HFFc6 (cell line): Measurements from ENCODE around the gene UBTD1. TPM values are rescaled to one million over a fixed set of nuclear protein-coding genes. Genes with fewer than 3 reads are reported as not detected.

Experiments
- DNase-seq: peaks from one replicate; pipeline ENCODE4 v3.0.0-alpha.2; 2018
- H3K27ac Mint-ChIP-seq: 2 replicates; pipeline ENCODE4 v1.8.0; 2020; ENCODE audit warnings: mild to moderate bottlenecking, mixed read lengths
- H3K27me3 Mint-ChIP-seq: 2 replicates; pipeline ENCODE4 v1.8.0; 2021; ENCODE audit warnings: mild to moderate bottlenecking, moderate library complexity, mixed read lengths; ENCODE audit not compliant: insufficient read depth
- H3K36me3 Mint-ChIP-seq: 2 replicates; pipeline ENCODE4 v1.8.0; 2021; ENCODE audit warnings: low read depth, mixed read lengths
- H3K4me1 Mint-ChIP-seq: 2 replicates; pipeline ENCODE4 v1.8.0; 2020; ENCODE audit warnings: low read depth, mixed read lengths
- H3K4me3 Mint-ChIP-seq: 2 replicates; pipeline ENCODE4 v1.8.0; 2020; ENCODE audit warnings: mild to moderate bottlenecking, moderate library complexity, mixed read lengths
- H3K9me3 Mint-ChIP-seq: 2 replicates; pipeline ENCODE4 v1.8.0; 2020; ENCODE audit warnings: mild to moderate bottlenecking, mixed read lengths
- CTCF ChIP-seq: fragments of 200-600 bp; sonication (generic); IDR thresholded peaks from 2 replicates; pipeline ENCODE4 v1.5.0; 2021; ENCODE audit warnings: antibody characterized with exemption, mild to moderate bottlenecking
- total RNA-seq, 6 experiments: library from RNA; stranded (reverse); fragmentation: NEBNext Ultra II Directional; extraction: Animal tissue kit (Norgen Biotek cat#: 25700); gene quantifications; 2 replicates in 1 of 6; 3 replicates in 5 of 6; pipeline ENCODE4 v1.2.3, GENCODE V29; 2021

The UBTD1 gene
- total RNA-seq, 6 experiments from 2014 or later = 31.3 to 42.1 (median 34.8) TPM

GRCh38 chr10:97483506-97483905 lies 15.2 kb upstream of the UBTD1 start:
- no peak for TF ChIP-seq CTCF
- Mint-ChIP-seq H3K4me1 (peaks cover 39% of the 10 kb centered on the region), H3K27me3 (no peaks in the 10 kb centered on the region), H3K9me3 (no peaks in the 10 kb centered on the region), H3K4me3 (no peak overlapping the region), H3K27ac (no peak overlapping the region), H3K36me3 (peaks cover 25% of the 10 kb centered on the region)
- no peak for DNase-seq

GRCh38 chr10:97483921-97484320 lies 14.8 kb upstream of the UBTD1 start:
- no peak for TF ChIP-seq CTCF
- no peak for DNase-seq
- H3K27me3 Mint-ChIP-seq = no peaks in the 10 kb centered on the region
- H3K4me3 Mint-ChIP-seq = no peak overlapping the region
- H3K4me1 Mint-ChIP-seq = peaks cover 41% of the 10 kb centered on the region
- H3K9me3 Mint-ChIP-seq = no peaks in the 10 kb centered on the region
- peaks cover 25% of the 10 kb centered on the region for H3K36me3 Mint-ChIP-seq
- H3K27ac Mint-ChIP-seq = no peak overlapping the region

- Mint-ChIP-seq H3K36me3 (peaks cover 12% of the 10 kb centered on the region), H3K9me3 (no peaks in the 10 kb centered on the region), H3K27ac (no peak overlapping the region; the same call in 1 of the 2 replicates), H3K27me3 (no peaks in the 10 kb centered on the region), H3K4me1 (peaks cover 40% of the 10 kb centered on the region), H3K4me3 (no peak overlapping the region)
- TF ChIP-seq CTCF = no peak
- no peak for DNase-seq
Observed at GRCh38 chr10:97485647-97486281, 13.0 kb upstream of the UBTD1 start.

GRCh38 chr10:97490592-97490991 lies 8.1 kb upstream of the UBTD1 start:
- peaks cover 4% of the 10 kb centered on the region for H3K36me3 Mint-ChIP-seq
- no peaks in the 10 kb centered on the region for H3K9me3 Mint-ChIP-seq
- no peak overlapping the region for H3K4me3 Mint-ChIP-seq
- no peak for TF ChIP-seq CTCF
- no peak for DNase-seq
- H3K4me1 Mint-ChIP-seq = peaks cover 41% of the 10 kb centered on the region
- H3K27ac Mint-ChIP-seq = peak overlapping the region; percentile 25; the same call in 1 of the 2 replicates
- no peaks in the 10 kb centered on the region; the same call in 1 of the 2 replicates for H3K27me3 Mint-ChIP-seq

- no peaks in the 10 kb centered on the region; the same call in 1 of the 2 replicates for H3K27me3 Mint-ChIP-seq
- H3K4me1 Mint-ChIP-seq = peaks cover 48% of the 10 kb centered on the region
- no peaks in the 10 kb centered on the region for H3K9me3 Mint-ChIP-seq
- peak overlapping the region; percentile 35; the same call in 1 of the 2 replicates for H3K27ac Mint-ChIP-seq
- no peaks in the 10 kb centered on the region for H3K36me3 Mint-ChIP-seq
- TF ChIP-seq CTCF = no peak
- H3K4me3 Mint-ChIP-seq = no peak overlapping the region
- no peak for DNase-seq
Observed at GRCh38 chr10:97494151-97494550, 4.6 kb upstream of the UBTD1 start.
